ENCODE measurements around the gene COL6A5. TPM values are rescaled to one million over a fixed set of nuclear protein-coding genes. Genes with fewer than 3 reads are reported as not detected.

The COL6A5 gene
- total and polyA plus RNA-seq, 2 experiments from 2014 or later = 0.03 to 0.05 TPM

DNA sequence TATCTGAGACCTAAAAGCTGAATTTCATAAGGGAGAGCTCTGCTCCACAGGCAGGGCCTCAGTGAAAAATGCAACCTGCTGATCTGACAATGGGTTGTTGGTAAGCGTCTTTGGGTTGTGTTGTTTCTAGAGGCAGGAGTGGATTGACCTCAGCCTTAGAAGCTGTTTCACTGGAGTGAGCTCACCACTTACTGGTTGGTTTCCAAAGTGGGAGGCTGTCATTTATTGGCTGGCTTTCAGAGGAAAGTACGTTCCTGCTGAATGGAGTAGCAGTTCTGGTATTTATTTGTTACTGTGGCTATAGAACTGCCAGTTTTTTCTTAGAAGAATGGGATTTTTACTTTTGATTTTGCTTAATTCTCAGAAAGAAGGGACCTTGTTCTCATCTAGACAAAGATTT is 29.3 kb upstream of the COL6A5 start:
- no peak overlapping the region for H3K27ac Mint-ChIP-seq
- no peak for ATAC-seq
- no peak overlapping the region for H3K4me2 ChIP-seq
- peaks cover 3% of the 10 kb centered on the region; the same call in 1 of the 3 replicates for H3K4me1 Mint-ChIP-seq
- no peak overlapping the region for H3K4me3 ChIP-seq
- H3K27ac ChIP-seq (ENCODE audit: low read depth) = no peak overlapping the region
- TF ChIP-seq STAT1 (IDR thresholded peaks at IDR 0.05; ENCODE audit: unreplicated experiment) (no peak), ZNF331 (CRISPR knock-in tag; IDR thresholded peaks at IDR 0.05; ENCODE audit: low read depth) (no peak), JUNB (IDR thresholded peaks at IDR 0.05; ENCODE audit: unreplicated experiment) (no peak), EZH2phosphoT487 (IDR thresholded peaks at IDR 0.05; ENCODE audit: unreplicated experiment) (no peak), EZH2 (IDR thresholded peaks at IDR 0.05; ENCODE audit: low read depth, unreplicated experiment) (no peak), ETS1 (IDR thresholded peaks at IDR 0.05) (no peak), ZNF114 (CRISPR knock-in tag; IDR thresholded peaks at IDR 0.05) (no peak)
- TF ChIP-seq, protein P1, sequence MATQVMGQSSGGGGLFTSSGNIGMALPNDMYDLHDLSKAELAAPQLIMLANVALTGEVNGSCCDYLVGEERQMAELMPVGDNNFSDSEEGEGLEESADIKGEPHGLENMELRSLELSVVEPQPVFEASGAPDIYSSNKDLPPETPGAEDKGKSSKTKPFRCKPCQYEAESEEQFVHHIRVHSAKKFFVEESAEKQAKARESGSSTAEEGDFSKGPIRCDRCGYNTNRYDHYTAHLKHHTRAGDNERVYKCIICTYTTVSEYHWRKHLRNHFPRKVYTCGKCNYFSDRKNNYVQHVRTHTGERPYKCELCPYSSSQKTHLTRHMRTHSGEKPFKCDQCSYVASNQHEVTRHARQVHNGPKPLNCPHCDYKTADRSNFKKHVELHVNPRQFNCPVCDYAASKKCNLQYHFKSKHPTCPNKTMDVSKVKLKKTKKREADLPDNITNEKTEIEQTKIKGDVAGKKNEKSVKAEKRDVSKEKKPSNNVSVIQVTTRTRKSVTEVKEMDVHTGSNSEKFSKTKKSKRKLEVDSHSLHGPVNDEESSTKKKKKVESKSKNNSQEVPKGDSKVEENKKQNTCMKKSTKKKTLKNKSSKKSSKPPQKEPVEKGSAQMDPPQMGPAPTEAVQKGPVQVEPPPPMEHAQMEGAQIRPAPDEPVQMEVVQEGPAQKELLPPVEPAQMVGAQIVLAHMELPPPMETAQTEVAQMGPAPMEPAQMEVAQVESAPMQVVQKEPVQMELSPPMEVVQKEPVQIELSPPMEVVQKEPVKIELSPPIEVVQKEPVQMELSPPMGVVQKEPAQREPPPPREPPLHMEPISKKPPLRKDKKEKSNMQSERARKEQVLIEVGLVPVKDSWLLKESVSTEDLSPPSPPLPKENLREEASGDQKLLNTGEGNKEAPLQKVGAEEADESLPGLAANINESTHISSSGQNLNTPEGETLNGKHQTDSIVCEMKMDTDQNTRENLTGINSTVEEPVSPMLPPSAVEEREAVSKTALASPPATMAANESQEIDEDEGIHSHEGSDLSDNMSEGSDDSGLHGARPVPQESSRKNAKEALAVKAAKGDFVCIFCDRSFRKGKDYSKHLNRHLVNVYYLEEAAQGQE (IDR thresholded peaks at IDR 0.05; ENCODE audit: unreplicated experiment) = no peak
- TF ChIP-seq, protein P2, sequence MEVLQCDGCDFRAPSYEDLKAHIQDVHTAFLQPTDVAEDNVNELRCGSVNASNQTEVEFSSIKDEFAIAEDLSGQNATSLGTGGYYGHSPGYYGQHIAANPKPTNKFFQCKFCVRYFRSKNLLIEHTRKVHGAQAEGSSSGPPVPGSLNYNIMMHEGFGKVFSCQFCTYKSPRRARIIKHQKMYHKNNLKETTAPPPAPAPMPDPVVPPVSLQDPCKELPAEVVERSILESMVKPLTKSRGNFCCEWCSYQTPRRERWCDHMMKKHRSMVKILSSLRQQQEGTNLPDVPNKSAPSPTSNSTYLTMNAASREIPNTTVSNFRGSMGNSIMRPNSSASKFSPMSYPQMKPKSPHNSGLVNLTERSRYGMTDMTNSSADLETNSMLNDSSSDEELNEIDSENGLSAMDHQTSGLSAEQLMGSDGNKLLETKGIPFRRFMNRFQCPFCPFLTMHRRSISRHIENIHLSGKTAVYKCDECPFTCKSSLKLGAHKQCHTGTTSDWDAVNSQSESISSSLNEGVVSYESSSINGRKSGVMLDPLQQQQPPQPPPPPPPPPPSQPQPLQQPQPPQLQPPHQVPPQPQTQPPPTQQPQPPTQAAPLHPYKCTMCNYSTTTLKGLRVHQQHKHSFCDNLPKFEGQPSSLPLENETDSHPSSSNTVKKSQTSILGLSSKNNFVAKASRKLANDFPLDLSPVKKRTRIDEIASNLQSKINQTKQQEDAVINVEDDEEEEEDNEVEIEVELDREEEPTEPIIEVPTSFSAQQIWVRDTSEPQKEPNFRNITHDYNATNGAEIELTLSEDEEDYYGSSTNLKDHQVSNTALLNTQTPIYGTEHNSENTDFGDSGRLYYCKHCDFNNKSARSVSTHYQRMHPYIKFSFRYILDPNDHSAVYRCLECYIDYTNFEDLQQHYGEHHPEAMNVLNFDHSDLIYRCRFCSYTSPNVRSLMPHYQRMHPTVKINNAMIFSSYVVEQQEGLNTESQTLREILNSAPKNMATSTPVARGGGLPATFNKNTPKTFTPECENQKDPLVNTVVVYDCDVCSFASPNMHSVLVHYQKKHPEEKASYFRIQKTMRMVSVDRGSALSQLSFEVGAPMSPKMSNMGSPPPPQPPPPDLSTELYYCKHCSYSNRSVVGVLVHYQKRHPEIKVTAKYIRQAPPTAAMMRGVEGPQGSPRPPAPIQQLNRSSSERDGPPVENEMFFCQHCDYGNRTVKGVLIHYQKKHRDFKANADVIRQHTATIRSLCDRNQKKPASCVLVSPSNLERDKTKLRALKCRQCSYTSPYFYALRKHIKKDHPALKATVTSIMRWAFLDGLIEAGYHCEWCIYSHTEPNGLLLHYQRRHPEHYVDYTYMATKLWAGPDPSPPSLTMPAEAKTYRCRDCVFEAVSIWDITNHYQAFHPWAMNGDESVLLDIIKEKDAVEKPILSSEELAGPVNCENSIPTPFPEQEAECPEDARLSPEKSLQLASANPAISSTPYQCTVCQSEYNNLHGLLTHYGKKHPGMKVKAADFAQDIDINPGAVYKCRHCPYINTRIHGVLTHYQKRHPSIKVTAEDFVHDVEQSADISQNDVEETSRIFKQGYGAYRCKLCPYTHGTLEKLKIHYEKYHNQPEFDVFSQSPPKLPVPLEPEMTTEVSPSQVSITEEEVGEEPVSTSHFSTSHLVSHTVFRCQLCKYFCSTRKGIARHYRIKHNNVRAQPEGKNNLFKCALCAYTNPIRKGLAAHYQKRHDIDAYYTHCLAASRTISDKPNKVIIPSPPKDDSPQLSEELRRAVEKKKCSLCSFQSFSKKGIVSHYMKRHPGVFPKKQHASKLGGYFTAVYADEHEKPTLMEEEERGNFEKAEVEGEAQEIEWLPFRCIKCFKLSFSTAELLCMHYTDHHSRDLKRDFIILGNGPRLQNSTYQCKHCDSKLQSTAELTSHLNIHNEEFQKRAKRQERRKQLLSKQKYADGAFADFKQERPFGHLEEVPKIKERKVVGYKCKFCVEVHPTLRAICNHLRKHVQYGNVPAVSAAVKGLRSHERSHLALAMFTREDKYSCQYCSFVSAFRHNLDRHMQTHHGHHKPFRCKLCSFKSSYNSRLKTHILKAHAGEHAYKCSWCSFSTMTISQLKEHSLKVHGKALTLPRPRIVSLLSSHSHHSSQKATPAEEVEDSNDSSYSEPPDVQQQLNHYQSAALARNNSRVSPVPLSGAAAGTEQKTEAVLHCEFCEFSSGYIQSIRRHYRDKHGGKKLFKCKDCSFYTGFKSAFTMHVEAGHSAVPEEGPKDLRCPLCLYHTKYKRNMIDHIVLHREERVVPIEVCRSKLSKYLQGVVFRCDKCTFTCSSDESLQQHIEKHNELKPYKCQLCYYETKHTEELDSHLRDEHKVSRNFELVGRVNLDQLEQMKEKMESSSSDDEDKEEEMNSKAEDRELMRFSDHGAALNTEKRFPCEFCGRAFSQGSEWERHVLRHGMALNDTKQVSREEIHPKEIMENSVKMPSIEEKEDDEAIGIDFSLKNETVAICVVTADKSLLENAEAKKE (CRISPR knock-in tag; IDR thresholded peaks at IDR 0.05) = no peak
- no peaks in the 10 kb centered on the region for H3F3A ChIP-seq (replicated peaks; ENCODE audit: low read depth)
- no peaks in the 10 kb centered on the region for H3K36me3 Mint-ChIP-seq (ENCODE audit: low read depth)
- H3K9me3 Mint-ChIP-seq = no peaks in the 10 kb centered on the region; the same call in 2 of the 3 replicates
- peaks cover 4% of the 10 kb centered on the region; the same call in 1 of the 2 replicates for H3K9me2 ChIP-seq (ENCODE audit: insufficient read depth)
- H3K79me2 ChIP-seq (replicated peaks; ENCODE audit: insufficient read depth) = no peaks in the 10 kb centered on the region
- no peak for DNase-seq (ENCODE audit: low spot score)
- H3K27me3 Mint-ChIP-seq (ENCODE audit: insufficient read depth, low read depth, poor library complexity) = no peaks in the 10 kb centered on the region
- H3K36me3 ChIP-seq (ENCODE audit: insufficient read depth) = no peaks in the 10 kb centered on the region
- H3K27me3 ChIP-seq (ENCODE audit: insufficient read depth) = no peaks in the 10 kb centered on the region
- H3K4me1 ChIP-seq (ENCODE audit: insufficient read depth) = no peaks in the 10 kb centered on the region
- no peaks in the 10 kb centered on the region for H4K20me1 ChIP-seq (replicated peaks; ENCODE audit: insufficient read depth)
- H2AFZ ChIP-seq = no peak overlapping the region
- no peak overlapping the region for H3K4me3 Mint-ChIP-seq
